CD4-positive, alpha-beta T cell treated with Interleukin-6 for 4 hours (primary cell): ENCODE results near the gene ANKRD44.
"Not testable (repeated sequence)": the region's sequence is repeated elsewhere in the genome, so short reads cannot be mapped to it uniquely, and the experiment has no call there.

Source experiments
- DNase-seq: peaks from one replicate; pipeline ENCODE4 v3.0.0-alpha.2; 2020; ENCODE audit warnings: mixed read lengths

The ANKRD44 gene

DNA sequence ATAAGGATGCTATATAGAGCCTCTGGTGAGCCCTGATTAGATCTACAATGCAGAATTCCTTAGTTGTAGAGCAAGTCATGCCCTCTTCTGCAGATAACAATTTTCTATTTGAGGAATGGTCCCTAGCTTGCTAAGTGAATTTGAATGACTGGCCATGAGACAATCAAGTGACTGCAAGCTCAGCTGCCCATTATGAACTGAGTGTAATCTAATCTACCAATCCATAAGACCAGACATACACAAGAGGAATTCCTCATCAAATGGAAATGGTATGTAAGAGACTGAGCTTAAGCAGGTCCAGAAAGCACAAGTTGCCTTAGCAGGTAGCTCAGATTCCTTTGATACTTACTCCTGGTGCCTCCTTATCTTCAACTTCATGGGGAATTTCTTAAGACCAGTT lies 4.8 kb upstream of the ANKRD44 start:
- no peak for DNase-seq

DNA sequence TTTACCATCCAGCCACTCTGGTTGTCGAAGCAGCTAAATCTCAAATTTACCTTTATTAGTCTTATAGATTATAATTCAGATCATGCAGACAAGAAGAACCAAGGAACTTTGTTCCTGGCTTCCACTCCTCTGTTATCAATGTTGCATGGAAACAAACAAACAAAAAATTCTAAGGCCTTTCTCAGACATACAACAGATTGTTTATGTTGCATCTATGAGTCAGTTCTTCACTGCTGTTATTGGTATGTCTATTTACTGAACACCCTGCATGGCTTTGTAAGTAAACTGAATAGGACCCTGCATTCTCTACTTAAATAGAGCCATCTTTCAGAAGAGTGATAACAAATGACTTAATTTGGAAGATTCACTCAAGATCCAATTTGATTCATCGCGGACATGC lies 1.6 kb upstream of the ANKRD44 start:
- no peak for DNase-seq

DNA sequence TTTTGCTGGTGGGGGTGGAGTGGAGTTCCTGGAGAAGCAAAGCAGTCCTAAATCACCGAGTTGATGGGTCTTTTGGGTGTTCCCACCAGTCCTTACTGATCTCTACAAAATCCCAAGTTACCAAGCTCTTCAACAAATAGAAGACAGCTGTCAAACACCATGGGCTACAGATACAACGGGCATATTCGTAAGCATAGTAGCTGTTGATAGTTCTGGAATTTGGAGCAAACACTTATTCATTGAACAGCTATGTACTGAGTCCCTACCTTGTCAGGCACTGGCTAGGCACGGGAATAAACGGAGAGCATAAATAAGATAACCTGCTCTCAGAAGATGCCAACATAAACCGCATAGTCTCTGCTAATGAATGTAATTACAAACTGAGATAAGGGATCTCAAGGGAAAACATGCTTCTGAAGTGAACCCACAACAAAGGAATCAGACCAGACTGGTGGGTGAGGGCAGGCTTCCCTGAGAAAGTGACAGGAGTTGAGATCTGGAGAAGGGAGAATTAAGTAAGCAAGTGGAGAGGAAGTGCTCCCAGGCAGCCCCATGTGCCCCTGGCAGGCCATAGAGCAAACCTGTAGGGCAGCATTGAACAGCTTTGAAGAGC lies 947 bp upstream of the ANKRD44 start:
- DNase-seq, result peak; percentile 35

DNA sequence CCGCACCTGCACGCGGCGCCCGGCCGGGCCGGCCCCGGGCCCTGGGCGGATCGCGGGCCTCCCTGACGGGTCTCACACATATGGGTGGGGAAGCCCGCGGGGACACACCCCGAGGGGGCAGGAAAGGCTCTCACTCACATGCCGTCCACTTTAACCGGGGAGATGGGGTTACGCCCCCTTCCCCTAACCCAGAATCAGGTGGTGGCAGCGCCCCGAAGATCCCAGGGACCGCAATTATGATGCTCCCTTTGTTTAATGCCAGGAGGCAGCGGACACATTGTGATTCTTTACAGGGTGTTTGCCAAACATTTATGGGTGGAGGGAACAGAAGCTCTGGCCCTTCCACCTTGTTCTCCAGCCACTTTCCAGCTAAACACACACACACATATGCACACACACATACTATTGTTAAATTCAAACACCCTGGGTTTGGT lies 424 bp upstream of the ANKRD44 start:
- DNase-seq, result no peak

DNA sequence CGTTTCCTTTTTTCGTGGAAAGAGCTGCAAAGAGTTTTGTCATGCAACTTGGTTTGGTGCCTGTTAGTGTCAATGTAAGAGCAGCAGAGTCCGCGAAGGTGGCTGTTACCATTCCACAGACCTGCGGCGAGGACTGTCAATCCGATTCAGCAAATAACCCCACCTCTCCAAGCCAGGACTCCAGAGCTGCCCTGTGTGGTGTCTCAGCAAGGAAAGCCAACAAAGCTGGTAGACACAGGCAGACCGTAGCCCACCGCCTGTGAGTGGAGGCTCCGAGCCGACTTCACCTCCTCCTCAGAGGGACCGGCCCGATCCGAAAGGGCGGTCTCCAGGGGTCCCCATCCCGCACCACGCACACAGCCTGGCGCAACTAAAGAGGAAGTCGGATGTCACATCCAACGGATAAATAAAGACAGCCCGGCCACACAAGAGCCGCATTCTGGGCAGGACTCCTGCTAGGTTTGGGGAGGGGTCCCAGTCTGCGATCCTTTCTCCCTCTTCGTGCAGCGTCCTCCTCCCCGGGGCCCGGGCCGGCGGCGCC lies 819 bp downstream of the ANKRD44 start:
- DNase-seq, result peak; percentile 64

DNA sequence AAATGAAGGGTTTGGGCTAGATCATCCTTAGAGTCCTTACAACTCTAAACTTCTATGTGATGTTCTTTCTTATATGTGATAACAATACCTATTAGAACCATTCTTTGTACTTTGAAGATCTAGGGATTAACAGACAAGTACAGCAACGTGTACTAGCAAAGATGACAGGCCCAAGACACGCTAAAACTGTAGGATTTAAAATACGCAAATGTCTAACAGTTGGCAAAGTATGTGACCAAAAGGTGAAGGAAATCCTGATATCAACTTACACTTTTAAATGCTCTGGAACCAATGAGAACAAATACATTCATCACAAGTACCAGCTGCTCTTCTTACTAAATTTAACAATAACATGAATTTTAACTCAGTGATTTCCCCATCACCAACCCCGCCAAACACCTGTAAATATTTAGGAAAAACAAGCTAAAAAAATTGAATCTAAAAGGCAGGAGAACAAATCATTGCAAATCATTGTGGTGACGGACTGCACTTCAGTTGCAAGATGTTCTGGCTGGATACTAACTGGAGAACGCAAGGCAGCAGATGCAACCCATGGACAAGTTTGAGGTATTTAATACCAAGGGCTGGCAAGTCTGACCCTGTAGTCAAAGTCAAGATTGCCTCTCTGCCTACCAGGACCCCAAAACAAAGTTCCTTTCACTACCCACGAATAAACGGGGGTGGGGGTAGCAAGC lies 1.4 kb downstream of the ANKRD44 start:
- DNase-seq, result no peak

DNA sequence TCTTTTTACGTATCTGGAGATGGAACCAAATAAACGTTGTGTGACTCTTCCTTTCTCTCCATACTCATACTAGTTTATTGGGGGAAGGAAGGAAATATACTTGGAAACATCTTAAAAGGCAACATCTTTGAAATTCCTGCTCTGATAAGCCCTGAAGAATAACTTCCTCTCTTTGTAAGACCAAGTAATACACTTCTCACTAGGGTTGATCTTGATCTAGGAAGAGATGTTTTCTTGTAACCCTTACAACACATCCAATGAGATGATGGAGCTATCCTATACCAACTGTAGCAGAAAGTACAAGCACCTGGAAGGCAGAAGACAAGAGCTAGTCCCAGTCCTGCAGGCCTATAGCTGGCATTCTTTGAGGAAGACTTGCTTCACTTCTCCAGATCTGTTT lies 2.0 kb downstream of the ANKRD44 start:
- no peak for DNase-seq

DNA sequence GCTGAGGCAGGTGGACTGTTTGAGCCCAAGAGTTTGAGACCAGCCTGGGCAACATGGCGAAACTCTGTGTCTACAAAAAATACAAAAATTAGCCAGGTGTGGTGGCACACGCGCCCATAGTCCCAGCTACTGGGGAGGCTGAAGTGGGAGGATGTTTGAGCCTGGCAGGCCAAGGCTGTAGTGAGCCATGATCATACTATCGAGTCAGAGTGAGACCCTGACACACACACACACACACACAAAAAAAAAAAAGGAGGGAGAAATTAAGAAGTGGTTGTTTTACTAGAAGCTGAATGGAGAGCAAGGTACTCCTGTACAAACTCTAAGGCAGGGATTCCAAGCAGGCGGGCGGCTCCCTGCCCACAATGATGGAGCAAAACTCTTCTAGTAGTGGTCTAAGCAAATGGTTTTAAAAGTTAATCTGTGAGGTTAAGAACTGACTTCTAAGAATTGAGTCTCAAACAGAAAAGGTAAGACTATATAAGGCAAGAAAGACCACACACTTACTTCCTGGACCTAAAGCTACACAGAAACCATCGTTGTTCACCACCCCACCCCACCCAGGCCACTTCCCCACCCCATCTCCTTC lies 2.6 kb downstream of the ANKRD44 start:
- peak; percentile 23 for DNase-seq

DNA sequence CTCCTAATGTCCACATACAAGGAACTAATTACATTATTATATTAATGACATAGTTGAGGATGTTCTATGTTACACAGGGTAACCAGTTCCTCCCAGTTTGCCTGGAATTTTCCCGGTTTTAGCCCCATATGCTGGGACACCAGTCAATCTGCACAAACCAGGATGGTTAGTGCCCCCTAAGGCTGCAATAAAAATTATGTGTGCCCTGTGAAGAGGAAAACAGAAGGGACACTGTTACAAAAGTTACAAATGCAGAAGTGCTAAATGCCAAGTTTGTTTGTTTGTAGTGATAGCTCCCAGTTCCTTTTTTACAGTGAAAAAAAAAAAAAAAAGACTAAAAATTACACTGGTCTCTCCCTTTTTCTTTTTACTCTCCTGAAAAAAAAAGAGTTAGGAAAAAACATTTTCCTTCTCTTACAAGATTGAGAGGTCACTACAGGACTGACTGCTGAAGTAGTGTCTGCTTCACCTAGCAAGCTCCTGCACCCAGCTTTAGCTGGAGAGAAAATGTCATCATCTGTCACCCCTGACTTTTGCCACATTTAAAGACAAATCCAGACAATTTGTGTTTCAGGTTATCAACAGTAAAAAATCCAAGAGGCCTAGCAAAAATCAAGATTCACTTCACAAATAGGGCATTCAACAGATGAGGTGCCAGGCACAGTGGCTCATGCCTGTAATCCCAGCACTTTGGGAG lies 3.2 kb downstream of the ANKRD44 start:
- no peak for DNase-seq

DNA sequence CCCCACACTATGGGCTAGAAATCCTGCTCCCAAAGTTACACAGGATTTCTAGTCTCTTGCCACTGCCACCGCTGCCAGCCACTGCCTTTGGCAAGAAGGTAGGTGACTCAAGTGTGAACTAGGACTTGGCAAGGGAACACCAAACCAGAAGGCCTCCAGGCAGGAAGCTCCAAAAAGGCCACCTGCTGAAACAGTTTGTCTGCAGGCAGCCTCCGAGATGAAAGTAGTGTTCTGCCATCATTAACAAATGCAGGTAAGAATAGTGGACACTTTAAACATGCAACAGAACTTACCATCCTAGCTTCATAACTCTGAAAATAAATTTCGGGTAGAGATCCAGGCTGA lies 3.9 kb downstream of the ANKRD44 start:
- peak; percentile 63 for DNase-seq

DNA sequence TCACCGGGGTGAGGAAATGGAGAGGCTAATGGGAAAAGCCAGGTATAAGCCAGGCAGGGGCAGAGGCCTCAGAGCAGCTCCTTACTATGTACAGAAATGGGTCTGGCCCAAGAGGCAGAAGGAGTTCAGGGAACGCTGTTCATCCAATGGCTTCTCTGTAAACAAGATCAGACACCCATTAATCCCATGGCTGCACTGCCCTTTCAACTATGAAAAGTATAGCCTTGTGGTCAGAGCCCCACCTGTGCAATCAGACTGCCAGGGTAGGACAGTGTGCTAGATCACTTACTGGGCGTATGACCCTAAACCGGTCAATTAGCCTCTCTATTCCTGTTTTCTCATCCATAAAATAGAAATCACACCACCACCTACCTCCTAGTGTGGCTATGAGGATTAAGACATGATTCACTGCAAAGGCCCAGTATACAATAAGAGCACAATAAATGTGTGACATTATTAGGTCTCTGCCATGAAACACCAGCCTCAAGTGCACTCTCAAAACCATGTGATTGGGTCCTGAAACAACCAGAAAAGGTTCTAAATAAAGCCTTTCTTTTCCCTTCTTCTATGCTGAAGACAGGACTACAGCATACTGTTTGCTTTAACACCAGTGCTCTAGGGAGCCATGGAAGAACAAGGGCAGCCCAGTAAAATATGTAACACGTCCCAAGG lies 4.4 kb downstream of the ANKRD44 start:
- no peak for DNase-seq

DNA sequence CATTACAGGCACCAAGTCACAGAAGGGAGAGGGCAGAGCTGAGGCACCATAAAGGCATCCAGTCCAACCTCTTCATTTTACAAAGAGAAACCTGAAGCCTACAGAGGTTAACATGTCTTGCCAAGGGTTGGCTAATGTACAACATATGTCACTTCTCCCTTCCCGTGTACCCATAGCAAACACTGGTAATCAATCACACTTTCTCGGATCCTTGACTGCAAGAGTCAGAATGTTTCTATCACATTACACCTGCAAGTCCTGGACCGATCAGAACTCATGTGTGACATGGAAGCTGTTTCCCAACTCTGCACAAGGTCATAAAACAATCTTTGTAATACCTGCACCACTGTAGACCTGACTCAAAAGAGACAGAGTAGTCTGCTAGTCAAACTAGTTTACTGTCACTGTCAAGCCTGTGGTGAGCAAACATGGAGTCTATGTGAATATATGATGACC lies 6.0 kb downstream of the ANKRD44 start:
- no peak for DNase-seq

DNA sequence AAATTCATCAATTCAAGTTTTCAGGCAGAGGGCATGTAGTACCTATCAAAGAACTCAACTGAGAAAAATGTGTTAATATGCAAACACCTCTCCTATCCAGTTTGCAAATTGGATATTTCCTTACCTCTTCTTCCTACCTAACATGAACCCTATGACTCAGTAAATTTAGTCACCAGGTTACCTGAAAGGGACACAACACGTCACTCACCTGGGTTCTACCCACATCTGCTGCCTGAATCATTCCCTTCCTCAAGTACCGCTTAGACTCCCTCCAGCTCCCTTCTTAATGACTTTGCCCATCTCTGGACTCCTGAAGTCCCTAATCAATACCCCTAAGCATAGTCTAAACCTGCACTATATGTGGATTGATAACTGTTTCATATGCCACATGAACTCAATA lies 10.4 kb downstream of the ANKRD44 start:
- peak; percentile 52 for DNase-seq

DNA sequence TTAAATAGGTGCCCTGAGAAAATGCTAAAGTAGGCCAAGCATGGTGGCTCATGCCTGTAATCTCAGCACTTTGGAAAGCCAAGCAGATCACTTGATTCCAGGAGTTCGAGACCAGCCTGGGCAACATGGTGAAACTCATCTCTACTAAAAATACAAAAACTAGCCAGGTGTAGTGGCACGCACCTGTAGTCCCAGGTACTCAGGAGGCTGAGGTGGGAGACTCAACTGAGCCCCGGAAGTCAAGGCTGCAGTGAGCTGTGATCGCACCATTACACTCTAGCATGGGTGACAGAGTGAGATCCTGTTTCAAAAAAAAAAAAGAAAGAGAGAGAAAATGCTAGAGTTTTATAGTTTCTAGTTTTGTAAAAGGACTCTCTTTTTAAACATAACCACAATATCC lies 12.0 kb downstream of the ANKRD44 start:
- peak; percentile 46 for DNase-seq

DNA sequence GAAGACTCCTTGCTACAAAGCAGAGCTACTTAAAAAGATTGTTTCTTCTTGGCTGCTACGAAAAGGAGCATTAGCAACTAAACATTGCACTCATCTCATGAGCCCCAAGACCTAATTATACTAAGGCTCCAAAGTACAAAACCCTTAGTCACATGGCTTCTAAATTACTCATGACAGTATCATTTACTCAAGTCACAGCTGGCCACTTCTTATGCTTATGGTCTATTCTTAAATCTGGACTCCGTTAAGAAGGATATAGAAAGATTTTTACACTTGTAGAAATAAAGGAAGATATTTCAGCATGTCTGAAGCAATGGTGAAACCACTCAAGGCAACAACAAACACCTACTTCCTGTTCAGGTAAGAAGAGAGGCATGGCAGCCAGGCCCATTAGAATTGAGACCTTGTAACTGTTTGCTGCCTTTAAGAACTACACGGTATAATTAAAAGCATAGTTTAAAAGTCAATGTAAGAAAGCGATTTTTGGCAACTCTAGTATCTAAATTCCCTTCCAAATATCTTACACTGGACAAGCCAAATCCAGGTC lies 12.7 kb downstream of the ANKRD44 start:
- peak; percentile 30 for DNase-seq

DNA sequence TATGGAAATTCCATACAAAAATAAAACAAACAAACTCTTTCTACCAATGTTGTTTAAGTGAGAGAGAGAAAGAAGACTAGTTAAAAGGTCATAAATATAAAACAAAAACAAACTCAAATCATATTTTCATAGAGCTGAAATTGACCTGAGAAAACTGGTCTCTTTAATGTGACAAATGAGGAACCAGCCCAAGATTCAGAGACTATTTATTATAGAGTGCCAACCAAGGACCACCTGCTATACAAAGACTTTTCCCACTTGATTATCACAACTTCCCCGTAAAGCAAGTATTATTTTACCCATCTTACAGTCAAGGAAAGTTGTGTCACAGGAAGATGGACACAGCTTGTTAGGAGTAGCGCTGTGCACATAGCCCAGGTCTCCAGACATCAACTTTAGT lies 13.3 kb downstream of the ANKRD44 start:
- DNase-seq, result no peak

DNA sequence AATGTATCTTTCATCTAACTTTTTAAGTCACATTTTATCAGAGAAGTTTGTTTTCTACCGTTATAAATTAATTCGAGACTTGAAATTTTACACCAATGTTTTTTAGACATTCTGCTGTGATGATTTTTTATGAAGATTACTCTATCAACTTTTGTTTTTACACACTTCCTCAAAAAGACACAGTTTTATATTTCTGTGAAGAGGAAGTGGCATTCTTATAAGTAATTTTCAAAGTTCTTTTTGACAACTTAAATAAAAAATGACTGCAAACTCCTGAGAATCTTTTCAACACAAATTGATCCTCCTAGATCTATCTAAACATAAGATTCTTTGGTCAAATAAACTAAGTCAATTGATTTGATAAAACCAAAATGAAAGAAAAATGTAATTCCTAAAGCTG lies 13.7 kb downstream of the ANKRD44 start:
- no peak for DNase-seq

DNA sequence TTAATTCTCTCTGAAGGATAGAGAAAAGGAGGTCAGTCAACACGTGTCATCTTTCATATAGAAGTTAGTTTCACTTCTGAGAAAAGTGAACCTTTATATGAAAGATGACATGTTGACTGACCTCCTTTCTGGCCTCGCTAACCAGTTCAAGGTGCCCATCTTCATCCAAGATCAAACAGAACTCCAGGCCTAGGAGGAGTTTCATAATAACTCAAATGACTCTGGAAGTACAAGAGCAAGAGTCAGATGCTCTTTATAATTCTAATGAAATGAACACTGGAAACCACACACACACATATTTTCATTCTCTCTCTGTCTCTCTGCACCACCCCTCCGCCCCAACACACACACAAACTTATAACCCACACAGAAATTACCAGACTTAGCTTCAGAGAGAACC lies 16.3 kb downstream of the ANKRD44 start:
- DNase-seq, result peak; percentile 48

DNA sequence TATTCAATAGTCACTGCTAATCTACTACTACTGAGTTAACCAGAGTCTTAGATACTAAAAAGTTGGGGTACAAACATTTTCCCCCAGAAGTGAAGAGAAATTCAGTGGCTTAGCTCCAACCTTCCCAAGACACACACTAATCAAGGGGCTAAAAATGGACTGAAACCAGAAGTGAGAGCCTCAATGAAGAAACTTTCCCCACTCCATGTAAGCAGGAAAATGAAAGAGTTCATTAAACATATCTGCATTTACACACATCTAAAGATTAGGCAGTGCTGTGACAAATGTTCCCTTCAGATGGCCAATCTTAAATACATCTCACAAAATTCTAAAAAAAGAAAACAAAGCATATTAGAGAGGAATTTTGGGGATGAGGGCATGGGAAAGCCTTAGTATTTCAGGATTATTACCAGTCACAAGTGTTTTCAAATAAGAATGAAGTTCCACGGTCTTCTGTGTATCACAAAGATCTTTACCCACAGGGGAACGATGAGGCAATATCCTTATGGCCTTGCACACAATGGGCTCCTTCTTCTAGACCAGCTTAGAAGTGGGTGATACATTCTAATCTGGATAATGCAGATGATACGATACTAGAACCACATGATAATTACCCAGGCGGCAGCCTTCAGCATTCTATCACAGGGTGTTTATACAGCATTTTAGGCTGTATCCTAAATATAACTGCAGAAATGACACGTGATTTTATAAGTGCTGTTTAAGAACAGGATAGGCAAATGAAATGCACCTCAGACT lies 17.1 kb downstream of the ANKRD44 start:
- peak; percentile 42 for DNase-seq

DNA sequence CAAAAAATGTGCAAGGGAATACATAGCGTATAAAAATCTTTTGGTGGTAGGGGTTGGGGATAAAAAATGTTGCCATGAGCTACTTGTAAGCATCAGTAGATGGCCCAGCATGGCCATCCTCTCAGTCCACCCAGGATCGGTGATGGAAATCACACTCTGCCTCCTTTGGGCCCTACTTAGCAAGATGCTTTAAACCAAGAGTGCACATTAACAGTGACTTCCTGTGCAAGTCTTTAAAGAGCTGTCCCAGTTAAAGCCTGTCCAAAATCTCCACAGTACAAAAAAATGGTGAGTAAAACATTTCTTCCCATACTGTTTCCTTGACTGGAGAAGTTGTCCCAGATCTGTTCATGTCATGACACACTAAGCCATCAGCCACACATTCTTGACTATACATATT lies 18.0 kb downstream of the ANKRD44 start:
- DNase-seq, result no peak

DNA sequence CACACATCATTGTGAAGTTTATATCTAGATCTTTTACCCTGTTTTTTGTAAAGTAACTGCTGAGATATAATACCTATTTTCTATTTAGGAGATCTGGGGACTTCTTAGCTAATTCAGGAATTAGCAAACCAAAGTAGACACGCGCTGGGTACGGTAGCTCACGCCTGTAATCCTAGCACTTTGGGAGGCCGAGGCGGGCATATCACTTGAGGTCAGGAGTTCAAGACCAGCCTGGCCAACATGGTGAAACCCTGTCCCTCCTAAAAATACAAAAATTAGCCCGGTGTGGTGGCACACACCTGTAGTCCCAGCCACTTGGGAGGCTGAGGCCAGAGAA lies 23.0 kb downstream of the ANKRD44 start:
- not testable (repeated sequence) for DNase-seq
